Measurements from ENCODE around the gene FXYD5.

FXYD5 gene

DNA sequence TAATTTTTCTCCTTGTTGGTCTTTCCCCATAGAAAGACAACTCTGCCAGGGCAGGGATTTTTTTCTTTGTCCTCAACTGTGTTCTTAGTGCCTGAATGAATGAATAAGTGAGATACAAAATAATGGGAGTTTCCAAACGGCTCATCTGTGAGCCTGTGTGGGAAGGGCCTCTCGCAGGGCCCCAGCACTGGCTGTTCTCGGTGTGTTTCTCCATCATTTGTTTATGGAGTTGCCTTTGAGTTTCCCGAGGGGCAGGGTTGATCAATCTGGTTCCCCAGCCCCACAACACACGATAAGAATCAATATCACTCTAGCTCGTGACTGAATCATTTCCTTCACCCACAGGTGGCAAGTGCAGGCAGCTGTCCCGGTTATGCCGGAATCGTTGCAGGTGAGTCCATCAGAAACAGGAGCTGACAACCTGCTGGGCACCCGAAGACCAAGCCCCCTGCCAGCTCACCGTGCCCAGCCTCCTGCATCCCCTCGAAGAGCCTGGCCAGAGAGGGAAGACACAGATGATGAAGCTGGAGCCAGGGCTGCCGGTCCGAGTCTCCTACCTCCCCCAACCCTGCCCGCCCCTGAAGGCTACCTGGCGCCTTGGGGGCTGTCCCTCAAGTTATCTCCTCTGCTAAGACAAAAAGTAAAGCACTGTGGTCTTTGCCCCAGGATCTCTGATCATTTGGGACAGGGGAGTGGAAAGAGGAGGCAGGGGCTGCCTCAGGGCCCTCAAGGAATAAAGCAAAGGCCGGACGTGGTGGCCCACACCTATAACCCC is 14.9 kb downstream of the FXYD5 start:
- no peak for DNase-seq (ENCODE audit: low spot score)
- TF ChIP-seq, protein P1, sequence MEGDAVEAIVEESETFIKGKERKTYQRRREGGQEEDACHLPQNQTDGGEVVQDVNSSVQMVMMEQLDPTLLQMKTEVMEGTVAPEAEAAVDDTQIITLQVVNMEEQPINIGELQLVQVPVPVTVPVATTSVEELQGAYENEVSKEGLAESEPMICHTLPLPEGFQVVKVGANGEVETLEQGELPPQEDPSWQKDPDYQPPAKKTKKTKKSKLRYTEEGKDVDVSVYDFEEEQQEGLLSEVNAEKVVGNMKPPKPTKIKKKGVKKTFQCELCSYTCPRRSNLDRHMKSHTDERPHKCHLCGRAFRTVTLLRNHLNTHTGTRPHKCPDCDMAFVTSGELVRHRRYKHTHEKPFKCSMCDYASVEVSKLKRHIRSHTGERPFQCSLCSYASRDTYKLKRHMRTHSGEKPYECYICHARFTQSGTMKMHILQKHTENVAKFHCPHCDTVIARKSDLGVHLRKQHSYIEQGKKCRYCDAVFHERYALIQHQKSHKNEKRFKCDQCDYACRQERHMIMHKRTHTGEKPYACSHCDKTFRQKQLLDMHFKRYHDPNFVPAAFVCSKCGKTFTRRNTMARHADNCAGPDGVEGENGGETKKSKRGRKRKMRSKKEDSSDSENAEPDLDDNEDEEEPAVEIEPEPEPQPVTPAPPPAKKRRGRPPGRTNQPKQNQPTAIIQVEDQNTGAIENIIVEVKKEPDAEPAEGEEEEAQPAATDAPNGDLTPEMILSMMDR (IDR thresholded peaks at IDR 0.05; ENCODE audit: extremely low read depth, missing control alignments) = no peak

DNA sequence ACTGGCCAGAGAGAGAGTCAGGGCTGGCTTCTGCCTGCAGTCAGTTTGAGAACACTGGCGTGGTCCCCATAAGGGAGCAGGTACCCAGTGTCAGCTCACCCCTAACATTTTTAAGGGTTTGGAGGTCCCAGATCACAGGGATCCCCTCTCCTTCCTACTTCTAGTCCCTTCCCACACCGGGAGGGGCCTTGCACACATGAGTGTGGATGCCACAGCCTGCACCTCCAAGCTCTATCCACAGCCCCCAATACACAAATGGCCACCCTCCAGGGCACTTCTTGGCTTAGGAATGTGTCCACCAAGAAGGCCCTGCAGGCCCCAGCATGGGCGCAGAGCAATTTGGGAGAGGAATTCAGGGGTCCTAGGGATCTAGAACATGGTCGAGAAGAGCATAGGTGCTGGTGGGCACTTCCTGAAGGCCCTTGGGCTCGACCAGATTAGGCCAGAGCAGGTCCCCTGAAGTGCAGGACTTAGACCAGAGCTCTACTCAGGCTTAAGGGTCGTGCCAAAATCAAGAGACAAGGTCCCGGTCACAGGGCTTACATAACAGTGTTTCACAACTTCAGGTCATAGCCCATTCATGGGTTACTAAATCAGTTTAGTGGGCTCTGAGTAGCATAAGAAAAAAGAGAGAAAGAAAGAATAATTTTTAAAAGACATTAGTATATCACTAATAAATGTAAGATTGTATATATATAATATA is 16.0 kb downstream of the FXYD5 start:
- DNase-seq (ENCODE audit: low spot score) = no peak
- TF ChIP-seq, protein P1 (IDR thresholded peaks at IDR 0.05; ENCODE audit: extremely low read depth, missing control alignments) = no peak

DNA sequence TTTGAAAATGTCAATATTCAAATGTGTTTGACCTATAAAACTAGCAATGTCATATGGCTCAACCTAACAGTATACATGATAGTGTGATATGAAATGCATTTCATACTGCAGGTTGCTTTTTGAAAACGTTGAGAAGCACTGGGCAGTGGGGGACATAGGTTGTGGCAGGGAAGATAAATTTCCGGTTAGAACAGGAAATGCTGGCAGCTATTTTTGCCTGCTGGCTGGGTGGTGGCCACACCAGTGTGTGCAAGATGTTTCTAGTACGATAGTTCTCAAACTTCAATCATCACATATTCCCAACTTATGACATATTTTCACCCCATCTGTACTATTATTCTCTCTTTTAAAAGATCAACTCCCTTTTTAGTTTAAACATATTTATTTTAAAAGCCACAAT is 17.2 kb downstream of the FXYD5 start:
- TF ChIP-seq, protein P1 (IDR thresholded peaks at IDR 0.05; ENCODE audit: extremely low read depth, missing control alignments) = no peak
- no peak for DNase-seq (ENCODE audit: low spot score)

DNA sequence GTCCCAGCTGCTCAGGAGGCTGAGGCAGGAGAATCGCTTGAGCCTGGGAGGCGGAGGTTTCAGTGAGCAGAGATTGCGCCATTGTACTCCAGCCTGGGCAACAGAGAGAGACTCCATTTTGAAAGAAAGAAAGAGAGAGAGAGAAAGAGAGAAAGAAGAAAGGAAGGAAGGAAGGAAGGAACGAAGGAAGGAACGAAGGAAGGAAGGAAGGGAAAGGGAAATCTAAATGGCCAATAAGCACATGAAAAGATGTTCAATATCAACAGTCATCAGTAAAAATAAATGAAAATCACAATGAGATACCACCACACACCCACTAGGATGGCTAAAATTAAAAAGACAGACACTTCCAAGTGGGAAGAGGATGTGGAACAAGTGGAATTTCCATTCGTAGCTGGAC is 19.7 kb downstream of the FXYD5 start:
- no peak for DNase-seq (ENCODE audit: low spot score)
- TF ChIP-seq, protein P1 (IDR thresholded peaks at IDR 0.05; ENCODE audit: extremely low read depth, missing control alignments) = no peak

DNA sequence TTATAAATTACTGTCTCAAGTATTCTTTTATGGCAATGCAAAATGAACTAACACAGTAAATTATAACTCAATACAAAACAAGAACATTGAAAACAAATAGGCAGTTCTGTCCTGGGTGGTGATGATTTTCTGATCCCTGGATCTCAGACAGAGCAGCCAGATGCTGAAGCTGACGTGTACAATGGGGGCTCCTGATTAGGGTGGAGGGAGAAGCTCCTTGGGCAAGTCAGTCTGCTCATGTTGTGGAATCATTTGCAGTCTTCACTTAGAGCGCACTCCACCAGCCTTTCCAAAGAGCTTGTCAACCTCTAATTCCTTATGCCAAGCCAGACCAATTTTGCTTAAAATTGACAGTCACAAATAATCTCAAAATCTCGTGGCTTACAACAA is 21.6 kb downstream of the FXYD5 start:
- no peak for DNase-seq (ENCODE audit: low spot score)
- TF ChIP-seq, protein P1 (IDR thresholded peaks at IDR 0.05; ENCODE audit: extremely low read depth, missing control alignments) = no peak

DNA sequence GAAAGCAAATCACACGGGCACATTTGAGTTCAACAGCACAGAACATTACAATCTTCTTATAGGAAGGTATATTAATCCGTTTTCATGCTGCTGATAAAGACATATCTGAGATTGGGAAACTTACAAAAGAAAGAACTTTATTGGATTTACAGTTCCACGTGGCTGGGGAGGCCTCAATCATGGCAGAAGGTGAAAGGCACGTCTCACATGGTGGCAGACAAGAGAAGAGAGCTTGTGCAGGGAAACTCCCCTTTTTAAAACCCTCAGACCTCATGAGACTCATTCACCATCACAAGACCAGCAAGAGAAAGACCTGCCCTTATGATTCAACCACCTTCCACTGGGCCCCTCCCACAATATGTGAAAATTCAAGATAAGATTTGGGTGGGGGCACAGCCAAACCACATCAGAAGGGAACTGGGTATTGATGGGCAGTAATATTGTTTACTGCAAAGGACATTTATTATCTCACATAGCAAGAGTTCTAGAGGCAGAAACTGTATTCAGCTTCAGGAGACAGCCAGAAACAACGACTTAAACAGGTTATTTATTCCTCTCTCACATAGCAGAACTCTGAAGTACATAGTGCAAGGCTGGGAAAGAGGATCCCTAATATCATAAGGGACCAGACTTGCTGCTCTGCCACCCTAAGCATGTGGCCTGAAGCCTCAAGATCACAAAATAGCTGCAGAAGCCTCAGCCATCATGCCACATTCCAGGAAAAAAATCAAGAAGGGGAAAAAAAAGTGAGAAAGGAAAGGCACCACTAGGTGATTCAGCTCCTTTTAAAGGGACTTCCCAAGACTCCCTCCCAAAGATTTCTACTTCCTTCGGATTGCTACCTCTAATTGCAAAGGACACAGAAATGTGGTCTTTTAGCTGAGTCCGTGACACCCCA is 23.1 kb downstream of the FXYD5 start:
- no peak for DNase-seq (ENCODE audit: low spot score)
- TF ChIP-seq, protein P1 (IDR thresholded peaks at IDR 0.05; ENCODE audit: extremely low read depth, missing control alignments) = no peak
